ENCODE results near the gene JPH2.
A peak's percentile ranks its signal among the peaks of the same experiment; 100 is the strongest.

JPH2 gene

DNA sequence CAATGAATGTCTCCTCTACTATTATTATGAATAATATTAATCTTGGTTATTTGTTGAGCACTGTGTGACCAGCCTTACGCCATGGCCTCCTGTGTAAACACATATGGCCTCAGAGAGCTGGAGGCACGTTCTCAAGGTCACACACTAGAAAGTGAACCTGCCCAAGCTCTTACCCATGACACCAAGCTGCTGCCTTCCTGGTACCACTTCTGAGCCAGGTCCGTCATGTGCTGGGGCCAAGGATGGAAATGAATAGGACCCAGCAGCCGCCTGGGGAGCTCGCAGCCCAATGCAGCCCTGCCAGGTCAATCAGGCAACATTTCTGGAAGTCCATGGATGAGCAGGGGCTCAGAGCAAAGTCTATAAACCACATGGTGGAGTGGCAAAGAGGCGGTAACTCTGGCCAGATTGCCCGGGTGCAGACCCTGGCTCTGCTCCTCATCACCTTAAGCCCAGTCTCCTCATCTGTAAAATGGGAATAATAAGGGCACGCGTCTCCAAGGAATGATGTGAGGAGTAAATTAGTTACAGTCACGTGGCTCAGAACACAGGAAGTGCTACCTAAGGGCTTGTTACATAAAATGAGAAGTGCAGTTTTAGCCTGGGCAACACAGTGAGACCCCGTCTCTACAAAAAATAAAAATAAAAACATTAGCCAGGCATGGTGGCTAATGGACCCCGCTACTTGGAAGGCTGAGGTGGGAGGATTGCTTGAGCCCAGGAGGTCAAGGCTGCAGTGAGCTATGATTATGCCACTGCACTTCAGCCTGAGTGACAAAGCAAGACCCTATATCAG, 61.5 kb downstream of the JPH2 start:
- no peak for DNase-seq (ENCODE audit: low read depth)

DNA sequence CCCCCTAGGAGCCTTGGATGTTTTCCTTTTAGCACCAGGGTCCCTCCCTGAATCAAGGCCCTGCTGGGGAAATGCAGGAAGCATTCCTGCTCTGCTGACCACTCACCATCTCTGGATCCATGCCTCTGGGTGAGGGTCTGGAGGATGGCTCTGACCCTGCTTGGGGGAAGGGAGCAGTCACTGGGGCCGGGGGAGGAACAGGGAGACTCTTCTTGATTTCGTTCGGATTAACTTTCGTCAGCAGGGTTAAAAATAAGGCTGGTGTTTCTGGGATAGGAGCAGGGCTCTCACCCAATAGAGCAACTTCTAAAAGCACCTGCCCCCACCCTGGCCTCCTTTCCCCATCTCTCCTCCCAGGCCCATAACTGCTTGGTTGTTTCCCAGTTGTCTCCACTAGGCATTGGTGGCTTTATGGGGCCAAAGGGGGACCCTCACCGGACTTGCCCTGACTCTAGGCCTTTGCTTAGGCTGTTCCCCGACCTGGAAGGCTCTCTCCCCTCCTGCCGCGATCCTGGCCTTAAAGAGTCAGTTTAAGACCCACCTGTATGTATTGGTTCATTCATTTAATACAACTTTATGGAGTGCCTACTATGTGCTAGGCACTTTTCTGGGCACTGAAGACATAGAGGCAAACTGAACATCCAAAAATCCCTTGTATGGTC, 63.0 kb downstream of the JPH2 start:
- DNase-seq (ENCODE audit: low read depth) = no peak

DNA sequence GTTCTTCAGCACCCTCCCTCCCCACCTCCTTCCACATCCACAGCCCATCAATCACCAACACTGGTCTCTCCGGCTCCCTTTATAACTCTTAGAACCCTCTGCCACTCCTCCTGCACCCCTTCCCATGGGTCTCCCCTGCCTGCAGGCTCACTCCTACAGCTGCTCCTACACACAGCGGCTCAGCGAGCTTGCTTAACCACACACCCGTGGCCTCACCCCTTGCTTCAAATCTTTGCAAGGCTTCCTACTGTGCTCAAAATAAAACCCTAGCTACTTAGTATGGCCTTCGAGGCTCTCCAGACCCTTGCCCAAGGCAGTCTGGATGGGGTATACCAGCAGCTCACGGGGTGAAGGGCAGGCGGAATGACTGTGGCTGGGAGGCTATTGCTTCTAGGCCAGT, 63.7 kb downstream of the JPH2 start:
- DNase-seq (ENCODE audit: low read depth) = no peak

DNA sequence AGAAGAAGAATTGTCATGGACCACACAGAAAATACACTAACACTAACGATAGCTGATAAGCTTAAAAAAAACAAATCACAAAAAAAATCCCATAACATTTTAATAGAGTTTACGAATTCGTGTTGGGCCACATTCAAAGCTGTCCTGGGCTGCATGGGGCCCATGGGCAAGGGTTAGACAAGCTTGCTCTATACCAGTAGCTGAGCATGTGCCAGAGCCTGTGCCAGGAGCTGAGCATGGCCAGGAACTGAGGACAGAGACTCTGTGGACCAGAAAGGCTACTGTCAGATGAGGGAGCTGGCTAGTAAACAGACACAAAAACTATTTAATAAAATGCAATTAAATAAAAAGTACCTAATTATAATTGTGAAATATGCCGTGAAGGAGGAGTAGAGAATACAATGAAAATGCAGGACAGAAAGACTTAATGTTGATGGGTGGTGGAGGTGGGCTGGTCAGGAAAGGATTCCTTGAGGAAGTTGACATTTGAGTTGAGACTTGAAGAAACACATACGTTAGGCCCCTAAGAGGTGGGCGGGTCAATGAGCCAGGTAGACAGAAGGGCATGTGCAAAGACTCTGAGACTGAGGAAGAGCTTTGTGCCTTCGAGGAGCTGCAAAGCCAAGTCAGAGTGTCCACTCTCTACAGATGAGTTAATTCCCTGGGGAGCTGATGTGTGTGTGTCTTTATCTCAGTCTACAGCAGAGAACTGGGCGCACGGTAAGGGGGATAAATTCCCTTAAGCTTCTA, 66.1 kb downstream of the JPH2 start:
- DNase-seq (ENCODE audit: low read depth) = no peak

DNA sequence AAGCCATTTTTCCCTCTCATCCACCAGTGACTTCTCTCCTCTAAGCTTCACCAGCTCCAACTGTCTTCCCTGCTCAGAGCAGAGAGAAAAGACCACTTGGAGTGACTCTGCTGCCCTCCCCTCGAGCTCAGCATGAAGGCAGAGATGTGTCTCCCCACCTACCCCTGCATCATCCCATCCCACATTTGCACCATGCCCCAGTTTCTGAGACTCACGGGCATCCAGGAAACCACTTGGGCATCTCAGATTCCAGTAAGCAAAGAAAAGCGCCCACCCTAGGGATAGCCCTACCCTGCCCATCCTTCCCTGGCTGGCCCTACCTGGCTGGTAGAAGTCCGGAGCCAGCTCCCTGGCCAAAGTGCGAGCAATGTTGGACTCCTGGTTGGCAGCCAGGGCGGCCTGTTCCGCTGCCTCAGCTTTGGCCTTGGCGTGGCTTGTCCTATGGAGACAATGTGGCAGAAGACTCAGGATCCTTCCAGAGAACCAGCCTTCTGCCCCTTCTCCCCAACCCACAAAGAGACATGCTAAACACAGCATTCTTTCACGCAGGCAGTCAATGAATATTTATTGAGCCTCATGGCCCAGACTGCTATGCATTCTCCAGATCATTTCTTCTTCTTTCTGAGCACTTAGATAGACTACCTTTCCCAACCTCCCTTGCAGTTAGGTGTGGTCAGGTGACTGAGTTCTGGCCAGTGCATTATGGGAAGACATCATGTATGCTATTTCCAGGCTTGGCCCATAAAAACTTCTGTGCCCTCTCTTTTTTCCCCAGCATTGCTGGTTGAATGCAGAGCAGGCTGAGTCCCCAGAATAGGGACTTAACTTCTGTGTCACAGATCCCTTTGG, 68.6 kb downstream of the JPH2 start:
- no peak for DNase-seq (ENCODE audit: low read depth)

DNA sequence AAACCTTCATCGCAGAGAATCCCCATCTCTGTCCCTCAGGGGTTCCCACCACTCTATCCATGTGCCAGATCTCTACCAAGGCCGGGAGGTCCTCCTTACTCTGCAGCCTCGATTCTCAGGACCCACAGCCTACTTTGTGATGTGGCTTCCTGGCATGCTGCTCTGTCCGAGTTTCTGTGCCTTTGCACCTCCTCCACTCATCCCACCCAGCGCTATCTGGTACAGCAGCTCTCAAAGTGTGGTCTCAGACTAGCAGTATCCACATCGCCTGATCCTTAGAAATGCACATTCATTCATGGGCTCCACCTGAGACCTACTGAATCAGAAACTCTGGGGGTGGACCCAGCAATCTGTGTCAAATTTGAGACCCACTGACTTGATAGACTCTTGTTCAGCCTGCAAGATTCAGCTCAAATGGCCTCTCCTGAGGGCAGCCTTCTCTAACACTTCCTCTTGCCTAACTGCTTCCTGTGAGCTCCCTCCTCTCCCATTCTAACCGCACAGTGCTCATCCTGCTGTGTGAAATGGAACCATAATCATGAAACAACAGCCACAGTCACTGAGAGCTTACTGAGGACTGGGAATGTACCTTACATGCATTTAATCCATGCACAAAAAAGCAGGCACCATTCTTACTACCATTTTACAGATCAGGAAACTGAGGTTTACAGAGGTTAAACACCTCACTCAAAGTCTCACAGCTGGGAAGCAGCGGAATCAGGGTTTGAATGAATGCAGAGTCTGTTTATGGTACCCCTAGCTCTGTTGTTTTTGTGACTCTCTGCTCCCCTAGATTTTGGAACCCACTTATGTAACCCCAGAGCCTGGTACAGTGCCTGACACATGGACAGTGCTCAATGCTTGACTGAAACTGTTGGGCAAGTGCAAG, 69.4 kb downstream of the JPH2 start:
- no peak for DNase-seq (ENCODE audit: low read depth)

DNA sequence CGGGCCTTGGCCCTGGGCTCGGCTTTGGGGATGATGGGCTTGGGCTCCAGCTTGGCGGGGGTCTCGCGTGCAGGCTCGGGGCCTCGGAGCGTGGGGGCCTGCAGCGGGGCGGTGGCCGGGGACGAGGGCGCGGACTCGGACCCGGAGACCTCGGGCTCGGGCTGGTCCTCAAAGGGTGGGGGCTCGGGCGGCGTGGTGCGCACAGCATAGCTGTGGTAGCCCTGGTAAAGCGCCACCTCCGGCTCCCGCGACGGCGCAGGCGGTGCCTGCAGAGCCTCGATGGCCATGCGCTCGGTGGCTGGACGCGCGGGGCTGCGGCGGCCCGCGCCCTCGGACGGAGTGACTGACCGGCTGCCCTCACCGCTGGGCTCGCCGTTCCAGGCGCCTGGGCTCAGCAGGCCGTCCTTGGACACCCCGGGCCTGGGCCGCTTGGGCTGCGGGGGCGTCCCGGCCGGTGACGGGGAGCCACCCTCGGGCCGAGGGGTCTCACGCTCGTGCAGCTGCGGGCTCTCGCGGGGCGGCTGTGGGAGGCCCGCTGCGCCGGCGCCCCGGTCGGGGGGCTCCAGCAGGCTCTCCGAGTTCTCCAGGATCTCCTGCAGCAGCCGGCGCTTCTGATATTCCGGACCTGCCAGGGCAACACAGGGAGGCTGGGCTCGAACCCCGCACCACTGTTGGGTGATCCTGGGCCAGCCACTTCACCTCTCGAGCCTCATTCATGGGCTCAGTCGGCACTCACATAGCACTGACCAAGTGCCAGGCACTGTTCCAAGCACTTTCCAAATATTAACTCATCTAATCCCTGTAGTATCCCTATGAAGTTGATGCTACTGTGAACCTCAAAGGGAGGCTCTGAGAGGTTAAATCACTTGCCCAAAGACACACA, 71.0 kb downstream of the JPH2 start:
- DNase-seq (ENCODE audit: low read depth) = no peak

DNA sequence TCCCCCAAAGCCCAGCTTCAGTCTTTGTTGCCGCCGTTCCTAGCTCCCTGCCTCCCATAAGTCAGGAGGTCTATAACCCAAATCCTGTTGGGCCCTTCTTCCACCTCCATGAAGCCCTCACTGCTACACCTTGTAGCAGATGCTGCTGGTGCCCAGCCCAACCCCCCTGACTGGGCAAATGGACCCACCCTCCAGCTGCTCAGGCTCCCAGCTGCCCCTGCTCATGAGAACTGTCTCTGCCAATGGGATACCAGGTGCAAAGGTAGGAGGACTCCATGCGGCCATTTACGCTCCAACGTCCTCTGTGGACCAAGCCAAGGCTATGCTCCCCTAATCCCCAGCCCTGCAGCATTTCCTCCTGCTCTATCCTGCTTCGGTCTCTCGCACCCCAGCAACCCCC, 71.8 kb downstream of the JPH2 start:
- no peak for DNase-seq (ENCODE audit: low read depth)

DNA sequence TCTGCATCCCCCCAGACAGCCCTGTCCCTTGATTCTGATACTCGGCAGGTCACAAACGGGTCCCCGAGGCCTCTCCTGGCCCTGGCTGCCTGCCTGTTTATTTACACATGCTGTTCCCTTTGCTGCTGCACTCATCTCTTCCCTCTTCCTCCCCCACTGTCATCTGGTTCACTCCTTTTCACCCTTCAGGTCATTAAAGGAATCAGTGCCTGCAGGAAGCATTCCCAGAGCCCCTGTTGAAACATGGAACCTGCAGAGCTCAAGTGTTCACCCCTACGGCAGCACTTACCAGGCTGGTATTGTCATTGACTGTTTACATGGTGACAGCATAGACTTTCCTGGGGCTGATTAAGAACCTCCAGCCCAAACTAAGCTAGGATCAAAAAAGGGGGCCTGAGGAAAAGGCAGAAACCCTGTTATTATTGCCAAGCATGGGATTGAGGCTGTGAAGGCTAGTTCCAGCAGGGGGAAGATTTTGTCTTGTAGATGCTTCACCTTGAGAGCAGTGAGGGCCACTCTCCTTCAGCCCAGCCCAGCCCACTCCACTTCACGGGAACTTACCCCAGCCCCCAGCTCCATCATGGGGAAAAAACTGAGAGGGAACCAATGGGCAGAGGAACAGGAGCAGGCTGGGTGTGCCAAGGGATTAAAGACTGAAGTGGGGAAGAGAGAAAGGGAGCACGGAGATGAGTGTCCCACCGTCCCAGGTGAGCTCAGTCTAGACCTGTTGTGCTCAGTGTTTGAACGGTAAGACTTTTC, 73.2 kb downstream of the JPH2 start:
- DNase-seq (ENCODE audit: low read depth) = no peak

DNA sequence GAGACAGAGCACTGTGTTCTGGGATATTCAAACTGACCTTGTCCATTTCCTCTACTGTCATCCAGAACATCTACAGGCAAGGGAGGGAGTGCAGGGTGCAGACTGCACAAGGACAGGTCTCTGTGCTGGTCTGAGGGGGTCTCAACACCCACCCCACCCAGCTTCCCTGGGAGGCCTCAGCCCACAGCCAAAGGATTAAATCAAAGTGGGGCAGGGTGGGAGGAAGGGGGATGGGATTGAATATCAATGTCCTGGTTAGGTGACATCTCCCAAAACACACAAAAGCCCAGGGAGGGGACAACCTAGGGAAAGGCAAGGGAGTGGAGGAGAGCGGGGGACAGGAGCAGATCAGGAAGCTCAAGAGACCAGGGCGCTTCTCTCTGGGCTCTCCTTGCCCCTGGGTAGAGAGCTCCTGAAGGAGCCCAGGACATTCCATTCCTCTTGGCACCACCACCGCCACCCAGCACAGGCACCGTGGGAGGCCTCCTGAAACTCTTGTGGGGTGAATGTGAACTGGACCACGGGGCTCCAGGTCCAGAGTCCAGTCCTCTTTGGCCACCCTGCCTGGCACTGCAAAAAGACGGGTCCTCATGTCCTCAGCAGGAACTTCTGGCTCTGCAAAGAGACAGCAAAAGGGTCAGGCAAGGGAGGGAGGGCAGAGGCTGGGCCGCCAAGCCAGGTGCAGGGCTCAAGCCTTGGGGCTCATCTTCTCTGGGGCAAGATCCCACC, 73.9 kb downstream of the JPH2 start:
- no peak for DNase-seq (ENCODE audit: low read depth)

DNA sequence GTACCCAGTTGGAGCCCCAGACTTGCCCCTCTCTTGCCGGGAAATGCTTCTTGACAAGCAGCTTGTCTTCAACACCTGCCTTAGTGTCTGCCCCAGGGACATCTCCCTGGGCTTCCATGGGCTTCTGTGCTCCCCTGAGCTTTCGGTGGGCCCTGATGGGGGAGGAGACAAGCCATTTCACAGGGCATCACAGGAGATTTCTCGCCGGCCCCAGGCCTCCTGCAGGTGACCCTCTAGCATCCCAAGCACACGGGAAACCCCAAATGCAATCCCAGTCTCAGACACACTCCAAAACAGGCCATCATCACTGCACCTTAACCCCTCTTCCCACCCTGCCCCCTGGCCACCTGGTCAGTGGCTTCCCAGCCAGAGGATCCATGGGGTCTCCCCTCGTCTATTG, 74.5 kb downstream of the JPH2 start:
- DNase-seq (ENCODE audit: low read depth) = no peak

DNA sequence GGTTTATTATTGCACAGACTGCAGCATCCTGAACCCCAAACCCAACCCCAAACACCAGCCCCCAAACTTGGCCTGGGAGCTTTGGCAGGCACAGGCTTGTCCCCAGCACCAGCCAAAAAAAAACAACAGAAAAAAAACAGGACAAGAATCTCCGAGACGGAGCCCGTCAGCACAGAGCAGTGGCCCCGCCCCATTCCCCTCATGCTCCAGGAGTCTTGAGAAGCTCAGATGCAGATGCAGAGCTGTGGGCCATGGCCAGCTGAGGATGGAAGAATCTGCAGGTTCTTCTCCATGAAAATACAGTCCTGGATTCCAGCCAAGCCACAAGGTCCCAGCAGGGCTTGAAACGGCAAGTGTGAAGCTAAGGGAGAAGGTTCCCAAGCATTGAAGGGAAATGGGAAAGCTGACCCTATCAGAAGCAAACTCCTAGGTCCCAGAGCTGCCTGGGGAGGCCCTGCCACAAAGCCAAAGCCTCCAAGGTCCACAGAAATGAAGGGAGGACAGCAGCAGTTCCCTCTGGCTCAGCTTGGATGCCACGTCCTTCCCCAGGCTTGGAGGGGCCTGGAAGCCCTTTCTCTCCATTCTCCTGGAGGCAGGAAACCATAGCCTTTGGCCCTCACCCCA, 75.2 kb downstream of the JPH2 start:
- DNase-seq (ENCODE audit: low read depth) = peak; percentile 9

DNA sequence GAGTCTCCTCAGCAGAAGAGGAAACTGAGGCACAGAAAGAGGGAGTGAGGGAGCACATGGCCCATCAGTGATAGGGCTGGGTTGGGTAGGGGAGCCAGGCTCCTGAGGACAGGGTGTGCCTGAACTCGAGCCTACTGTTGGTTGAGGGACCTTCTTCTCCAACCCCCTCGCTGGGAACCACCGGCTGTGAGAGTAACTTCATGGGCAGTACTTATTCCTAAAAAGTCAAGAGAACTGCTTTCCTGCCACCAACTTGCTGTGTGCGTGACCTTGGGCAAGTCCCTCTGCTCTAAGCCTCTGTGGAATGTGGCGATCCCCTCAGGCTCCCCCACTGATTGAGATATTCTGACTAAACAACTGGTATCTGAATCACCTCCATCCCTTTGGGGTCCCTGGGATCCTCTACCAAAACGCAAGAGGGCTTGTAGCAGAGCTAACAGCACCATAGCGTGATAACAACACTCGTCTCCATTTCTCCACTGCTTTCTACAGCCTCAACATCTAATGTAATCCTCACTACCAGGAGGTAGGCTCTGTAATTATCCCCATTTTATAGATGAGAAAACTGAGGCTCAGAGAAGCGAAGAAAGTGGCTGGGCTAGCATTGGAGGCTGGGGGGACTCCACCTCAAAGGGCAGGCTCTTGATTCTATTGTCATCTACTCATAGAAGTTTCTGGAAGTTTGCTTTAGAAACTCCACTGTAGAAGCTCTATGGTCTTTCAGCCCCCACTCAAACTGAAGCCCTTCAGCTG, 76.0 kb downstream of the JPH2 start:
- no peak for DNase-seq (ENCODE audit: low read depth)

DNA sequence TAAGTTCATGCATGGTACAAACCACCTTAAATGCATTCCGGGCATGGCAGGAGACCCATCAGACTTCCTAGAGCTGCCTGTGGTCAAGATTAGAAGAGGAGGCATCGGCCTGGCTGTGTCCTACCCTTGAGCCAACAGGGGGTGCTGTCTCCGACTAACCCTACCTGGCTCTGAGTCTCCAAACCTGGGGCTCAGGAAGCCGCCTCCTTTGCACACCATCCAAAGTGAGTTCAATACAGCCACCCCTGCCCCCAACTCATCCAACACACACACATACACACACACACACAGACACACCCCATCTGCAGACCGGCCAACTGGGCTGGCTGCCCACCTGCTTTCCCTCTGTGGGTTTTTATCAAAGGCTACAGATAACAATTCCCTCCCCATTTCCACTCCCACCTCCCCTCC, 77.0 kb downstream of the JPH2 start:
- DNase-seq (ENCODE audit: low read depth) = no peak

DNA sequence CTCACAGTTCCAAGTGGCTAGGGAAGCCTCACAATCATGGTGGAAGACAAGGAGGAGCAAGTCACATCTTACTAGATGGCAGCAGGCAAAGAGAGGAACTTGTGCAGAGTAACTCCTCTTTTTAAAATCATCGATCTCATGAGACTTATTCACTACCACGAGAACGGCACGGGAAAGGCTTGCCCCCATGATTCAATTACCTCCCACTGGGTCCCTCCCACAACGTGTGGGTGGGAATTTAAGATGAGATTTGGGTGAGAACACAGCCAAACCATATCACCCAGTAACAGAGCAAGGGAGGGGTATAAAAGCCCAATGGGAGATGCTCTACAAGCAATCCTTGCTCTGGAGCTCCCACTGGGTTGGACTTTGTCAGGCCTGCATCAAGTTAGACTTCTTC, 80.4 kb downstream of the JPH2 start:
- DNase-seq (ENCODE audit: low read depth) = no peak

DNA sequence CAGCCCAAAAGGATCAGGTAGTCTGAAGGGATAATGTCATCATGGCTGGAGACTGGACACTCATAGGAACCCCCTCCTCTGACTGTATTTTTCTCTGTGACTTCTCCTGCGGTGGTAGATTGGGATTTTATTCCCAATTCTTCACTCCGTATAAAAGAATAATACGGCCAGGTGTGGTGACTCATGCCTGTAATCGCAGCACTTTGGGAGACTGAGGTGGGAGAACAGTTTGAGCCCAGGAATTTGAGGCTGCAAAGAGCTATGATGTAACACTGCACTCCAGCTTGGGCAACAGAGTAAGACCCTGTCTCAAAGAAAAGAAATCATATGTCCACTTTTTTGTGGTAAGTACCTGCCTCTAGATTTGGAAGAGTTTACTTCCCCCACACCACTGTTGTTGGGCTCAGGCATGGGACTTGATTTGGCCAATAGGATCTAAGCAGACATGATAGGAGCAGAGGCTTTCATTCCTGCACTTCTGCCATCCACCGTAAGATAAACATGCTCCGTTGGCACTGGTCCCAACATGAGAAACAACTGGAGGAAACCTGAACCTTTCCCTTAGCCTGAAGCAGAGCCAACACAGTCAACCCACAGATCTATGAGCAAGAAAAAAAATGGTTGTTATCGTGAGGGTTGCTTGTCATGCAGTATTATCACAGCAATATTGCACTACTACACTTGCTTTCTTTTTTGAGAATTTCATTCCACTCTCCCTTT, 82.0 kb downstream of the JPH2 start:
- no peak for DNase-seq (ENCODE audit: low read depth)

DNA sequence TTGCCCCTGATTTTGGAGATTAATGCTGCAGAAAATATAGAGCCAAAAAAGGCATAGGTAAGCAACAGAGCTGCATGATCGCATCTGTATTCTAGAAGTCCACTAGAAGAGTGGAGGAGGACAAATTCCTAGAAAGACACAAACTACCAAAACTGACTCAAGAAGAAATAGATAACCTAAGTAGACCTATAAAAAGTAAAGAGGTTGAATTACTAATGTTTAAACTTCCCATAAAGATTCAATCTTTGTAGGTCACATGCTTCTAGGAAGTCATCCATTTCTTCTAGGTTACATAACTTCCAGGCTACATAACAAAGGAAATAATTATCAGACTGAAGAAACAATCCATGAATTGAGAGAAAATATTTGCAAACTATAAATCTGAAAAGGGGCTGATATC, 84.4 kb downstream of the JPH2 start:
- no peak for DNase-seq (ENCODE audit: low read depth)

Data from GM04504 (cell line).